HG02840 (cell line): ENCODE measurements around the gene FAM135A.

Source experiments
- ATAC-seq: cut with Tn5 transposase; IDR thresholded peaks from one replicate; pipeline ENCODE4 v1.9.1; 2021; ENCODE audit warnings: mild to moderate bottlenecking, moderate library complexity, moderate number of reproducible peaks; ENCODE audit not compliant: unreplicated experiment, low FRiP score

FAM135A gene

DNA sequence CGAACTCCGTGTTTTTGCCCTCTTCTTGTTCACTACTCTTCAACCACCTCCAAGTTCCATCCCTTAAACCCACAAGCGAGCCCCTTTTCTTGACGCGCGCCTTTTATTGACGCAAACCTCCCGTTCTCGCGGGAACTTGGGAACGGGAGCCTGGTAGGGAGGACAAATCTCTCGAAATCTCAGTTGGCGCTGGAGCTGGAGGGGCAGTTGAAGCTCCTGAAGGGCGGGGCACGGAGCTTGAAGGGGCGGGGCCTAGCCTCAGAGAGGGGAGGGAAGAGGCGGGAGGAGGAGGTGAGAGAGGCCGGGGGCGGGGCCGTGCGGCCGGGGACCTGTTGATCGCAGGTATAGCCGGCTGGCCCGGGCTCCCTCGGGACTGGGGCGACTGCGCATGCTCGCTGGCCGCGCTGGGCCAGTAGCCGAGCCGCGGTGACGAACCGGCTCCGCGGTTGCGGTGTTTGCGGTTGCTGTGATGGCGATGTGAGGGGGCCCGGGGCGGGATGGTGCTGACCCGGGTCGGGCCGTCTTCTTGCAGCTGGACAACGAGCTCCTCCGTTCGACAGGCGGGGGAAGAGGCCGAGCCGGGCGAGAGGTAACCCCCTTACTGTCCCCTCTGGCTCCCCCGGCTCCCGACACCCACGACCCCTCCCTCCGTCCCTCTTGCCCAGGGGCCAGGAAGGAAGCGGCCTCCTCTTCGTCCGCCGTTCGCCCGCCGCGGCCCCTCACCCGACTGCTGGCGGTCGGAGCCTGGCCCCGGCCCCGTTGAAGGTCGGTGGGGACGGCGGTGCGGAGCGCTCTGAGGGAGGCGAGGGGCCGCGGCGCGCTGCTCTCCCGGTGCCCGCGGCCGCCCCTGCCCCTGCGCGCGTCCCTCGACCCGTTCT lies at the start of gene FAM135A:
Gene FAM135A (plus strand): TSS at position 395 of the 878 bp plus-strand sequence. CDS start 14,835 bp downstream, outside the sequence.
- peak; percentile 89 for ATAC-seq

DNA sequence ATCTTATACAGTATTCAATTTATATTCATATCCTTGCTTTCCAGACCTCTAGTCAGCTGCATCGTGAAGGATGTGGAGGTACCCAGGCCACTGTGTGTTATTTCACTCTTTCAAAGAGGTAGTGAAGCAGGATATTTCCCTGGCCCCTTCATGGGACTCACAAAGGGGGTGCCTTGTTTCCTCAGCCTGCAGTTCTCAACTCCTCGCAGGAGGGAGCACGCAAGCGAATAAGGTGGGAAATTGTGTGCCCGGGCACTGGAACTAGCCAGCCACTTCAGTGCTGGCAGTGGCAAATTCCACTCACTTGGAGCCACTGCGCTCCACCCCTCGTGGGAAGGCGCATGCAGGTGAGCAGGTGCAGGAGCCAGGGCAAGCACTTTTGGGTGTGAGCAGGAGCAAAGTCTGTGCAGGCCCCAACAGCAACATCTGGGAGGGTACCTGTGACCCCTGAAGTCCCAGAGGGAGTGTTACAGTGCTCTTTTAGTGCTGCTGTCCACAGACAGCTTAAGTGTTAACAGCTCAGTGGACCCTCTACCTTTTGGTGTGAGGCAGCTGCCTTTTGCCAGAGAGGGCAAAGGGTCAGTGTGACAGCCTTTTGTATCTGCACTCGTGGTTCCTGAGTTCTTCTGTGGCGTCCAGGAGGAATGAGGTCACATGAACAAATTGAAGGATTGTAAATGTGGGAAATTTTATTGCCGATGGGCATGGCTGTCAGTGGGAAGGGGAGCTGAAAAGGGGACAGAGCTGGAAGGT lies 49.4 kb upstream of the FAM135A start:
- ATAC-seq = no peak

GRCh38 chr6:70369332-70369950 lies 43.9 kb upstream of the FAM135A start:
- peak; percentile 66 for ATAC-seq

DNA sequence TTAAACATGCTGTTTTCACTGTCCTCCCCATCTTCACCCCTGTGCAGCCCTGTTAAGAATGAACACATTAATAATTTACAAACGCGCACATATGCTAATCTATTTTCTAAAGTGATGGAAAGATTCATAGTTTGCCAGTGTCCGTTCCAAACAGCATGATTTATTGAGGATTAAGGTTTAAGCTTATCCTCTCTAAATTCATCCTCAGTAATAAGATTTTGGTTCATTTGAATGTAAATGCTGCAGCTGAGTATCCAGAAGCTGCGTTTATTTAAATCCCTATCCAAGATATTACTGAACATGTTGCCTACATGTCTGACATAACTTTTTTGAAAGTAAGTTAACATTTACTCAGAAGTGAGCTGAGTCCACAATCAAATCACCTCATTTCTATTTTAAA lies 42.8 kb upstream of the FAM135A start:
- no peak for ATAC-seq

- ATAC-seq = no peak
Observed at GRCh38 chr6:70371454-70372105, 41.7 kb upstream of the FAM135A start.

DNA sequence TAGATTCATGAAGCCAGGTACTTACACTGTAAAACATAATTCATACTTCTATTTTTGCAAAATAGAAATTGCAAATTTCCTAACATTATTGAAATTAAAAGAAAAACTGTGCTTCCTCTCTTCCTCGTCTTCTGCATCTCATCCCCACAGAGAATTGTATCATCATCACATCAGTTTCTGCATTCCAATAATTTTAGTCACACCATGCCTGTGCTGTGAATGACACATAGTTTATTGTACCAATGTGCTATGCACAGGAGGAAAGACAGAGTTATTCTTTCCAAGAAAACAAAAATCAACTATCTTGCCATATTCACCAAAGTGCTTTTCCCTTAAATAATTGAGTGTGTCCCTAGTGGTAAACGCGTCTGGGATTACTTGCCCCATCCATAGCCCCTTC lies 38.1 kb upstream of the FAM135A start:
- ATAC-seq = no peak

- no peak for ATAC-seq
Observed at GRCh38 chr6:70375882-70376281, 37.4 kb upstream of the FAM135A start.

- no peak for ATAC-seq
Observed at GRCh38 chr6:70376628-70377027, 36.7 kb upstream of the FAM135A start.

DNA sequence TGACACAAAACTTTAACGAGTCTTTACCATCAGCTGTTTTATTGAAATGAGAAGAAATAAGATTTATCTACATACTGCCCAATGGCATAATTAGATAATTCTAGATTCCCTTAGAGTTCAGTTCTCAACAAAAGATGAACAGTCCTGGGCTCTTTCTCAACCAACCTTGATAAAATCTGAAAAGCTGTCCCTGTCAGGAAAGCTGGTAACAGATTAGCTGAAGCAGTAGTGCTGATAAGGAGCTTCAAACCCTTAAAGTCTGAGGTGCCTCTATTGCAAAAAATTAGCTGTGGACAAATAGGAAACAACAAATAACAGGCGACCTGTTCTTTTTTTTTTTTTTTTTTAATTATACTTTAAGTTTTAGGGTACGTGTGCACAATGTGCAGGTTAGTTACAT lies 35.9 kb upstream of the FAM135A start:
- ATAC-seq = no peak

GRCh38 chr6:70379473-70380013 lies 33.8 kb upstream of the FAM135A start:
- no peak for ATAC-seq

GRCh38 chr6:70380252-70380651 lies 33.1 kb upstream of the FAM135A start:
- peak; percentile 82 for ATAC-seq

DNA sequence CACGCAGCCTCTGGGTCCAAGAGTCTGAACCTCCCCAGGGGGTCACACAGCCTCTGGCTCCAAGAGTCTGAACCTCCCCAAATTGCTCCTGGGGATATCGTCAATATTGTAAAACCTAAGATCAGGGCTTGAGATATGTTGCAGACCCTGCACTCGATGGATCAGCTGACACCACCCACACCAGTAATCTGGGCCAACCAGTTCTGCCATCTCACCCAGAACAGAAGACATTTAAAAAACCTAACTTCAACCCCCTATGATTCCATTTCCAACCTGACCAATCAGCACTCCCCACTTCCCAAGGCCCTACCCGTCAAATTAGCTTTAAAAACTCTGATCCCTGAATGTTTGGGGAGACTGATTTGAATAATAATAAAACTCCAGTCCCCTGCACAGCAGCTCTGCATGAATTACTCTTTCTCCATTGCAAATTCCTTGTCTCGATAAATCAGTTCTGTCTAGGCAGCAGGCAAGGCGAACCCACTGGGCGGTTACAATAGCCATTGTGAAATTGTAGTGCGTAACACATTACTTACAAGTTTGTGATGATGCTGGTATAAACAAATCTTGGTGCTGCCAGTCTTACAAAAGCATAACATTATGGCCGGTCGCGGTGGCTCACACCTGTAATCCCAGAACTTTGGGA lies 32.4 kb upstream of the FAM135A start:
- no peak for ATAC-seq

- ATAC-seq = no peak
Observed at GRCh38 chr6:70381417-70381782, 31.9 kb upstream of the FAM135A start.

DNA sequence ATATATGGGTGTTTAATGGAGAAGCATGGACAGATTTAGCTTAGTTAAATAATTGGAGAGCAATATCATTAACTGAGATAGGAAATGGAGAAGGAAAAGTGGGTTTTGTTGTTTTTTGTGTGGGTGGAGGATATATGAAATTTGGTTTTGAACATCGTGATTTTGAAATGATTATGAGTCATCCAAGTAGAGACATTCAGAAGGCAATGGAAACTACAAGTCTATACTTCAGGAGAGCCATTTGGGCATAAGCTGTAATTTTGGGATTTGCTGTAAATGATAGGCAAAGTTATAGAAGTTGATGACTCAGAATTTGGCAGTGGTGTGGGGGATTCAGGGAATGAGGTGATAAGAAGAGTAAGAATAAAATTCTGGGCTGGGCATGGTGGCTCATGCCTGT lies 27.4 kb upstream of the FAM135A start:
- no peak for ATAC-seq

DNA sequence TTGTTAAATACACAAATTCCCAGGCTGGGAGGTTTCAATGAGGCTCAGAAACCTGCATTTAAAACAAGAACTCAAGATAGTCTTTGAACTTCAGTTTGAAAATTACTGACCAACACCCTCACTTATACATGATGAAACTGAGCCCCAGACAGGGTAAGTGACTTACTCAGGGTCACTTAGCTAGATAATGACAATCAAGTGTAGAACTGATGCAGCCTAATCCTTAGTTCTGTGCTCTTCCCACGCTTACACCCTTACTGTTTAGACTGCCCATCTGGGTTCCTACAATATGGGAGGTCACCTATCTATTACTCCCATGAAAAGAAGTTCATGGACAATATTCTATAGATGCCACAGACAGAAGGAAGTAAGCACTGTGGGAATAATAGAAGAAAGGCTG lies 24.5 kb upstream of the FAM135A start:
- no peak for ATAC-seq

DNA sequence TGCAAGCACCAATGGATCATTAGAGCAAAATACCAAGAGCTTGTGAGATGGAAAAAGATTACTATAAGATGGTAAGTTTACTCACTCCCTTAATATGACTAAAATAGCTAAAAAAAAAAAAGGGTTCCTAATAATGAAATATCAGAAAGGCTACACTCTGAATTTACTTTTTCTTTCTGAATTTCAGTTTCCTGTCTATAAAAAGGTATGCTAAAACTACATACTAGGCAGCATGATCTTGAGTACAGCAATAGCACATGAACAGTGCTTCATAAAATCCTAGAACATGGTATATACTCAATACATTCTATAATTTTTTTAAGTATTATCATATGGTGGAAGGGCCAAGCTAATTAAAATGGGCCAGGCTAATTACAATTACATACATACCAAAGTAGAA lies 24.0 kb upstream of the FAM135A start:
- ATAC-seq = no peak

DNA sequence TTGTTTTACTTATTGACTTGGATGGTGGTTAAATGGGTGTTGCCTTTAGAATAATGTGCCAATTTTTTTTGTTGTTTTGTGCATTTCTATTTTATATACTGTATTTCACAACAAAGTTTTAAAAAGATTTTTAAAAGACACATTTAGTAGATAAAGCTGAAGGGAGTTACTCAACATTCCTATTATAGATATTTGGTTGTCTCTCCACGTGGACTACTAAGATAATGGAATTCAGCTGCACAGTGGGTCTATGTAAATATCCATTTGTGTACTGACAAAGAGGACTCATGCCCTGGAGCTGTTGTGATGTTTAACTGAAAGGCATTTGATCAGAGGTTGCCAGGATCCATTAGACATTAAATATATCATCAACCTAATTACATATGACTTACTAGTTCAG lies 23.2 kb upstream of the FAM135A start:
- ATAC-seq = no peak

GRCh38 chr6:70391492-70391891 lies 21.8 kb upstream of the FAM135A start:
- ATAC-seq = no peak

- ATAC-seq = no peak
Observed at GRCh38 chr6:70394518-70395300, 18.6 kb upstream of the FAM135A start.
